ENCODE results near the gene GRIA3.

DNA sequence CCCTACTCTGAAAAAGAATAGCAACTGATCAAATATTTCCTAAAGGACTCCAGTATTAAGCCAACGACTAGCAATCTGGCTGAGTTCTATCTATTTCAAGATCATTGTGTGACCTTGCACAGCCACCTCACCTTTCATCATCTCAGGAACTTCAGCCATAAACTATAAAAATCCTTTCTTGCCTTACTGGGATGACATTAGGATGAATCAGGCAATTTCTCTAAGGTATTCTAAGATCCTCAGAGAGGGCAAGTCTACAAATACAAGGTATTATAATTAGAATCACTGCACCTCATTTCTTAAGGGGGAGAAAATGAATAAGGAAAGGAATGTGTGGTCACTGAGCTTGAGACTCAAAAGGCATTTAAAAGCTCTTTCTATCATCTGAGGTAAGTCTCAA lies 152.6 kb downstream of the GRIA3 start:
- no peak for TF ChIP-seq SUZ12 (IDR thresholded peaks at IDR 0.05; ENCODE audit: extremely low read depth, insufficient read depth, insufficient read length)
- no peak for TF ChIP-seq YY1 (IDR thresholded peaks at IDR 0.05; ENCODE audit: insufficient read depth, insufficient read length)

All from NT2/D1 (cell line).